Measurements from ENCODE around the gene HSCB.

Gene HSCB

DNA sequence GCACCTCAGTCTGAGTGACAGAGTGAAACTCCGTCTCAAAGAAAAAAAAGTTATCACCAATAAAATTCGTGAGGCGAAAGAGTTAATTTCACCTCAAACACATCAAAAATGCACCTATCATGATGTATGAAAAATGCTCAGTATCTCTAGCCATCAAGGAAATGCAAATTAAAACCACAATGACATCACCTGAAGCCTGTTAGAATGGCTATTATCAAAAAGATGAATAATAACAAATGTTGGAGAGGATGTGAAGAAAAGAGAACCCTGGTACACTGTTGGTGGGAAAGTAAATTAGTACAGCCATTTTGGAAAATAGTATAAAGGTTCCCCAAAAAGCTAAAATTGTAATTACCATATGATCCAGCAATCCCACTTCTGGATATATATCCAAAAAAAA, 23.8 kb upstream of the HSCB start:
- Histone ChIP-seq H3K4me2 (ENCODE audit: low read depth, low read length, poor library complexity, severe bottlenecking) (no peak overlapping the region), H3K4me3 (ENCODE audit: insufficient read depth, low read length, poor library complexity, severe bottlenecking) (no peak overlapping the region), H3K36me3 (ENCODE audit: low read length) (peaks cover 18% of the 10 kb centered on the region; the same call in 1 of the 2 replicates), H3K27me3 (ENCODE audit: low read length) (no peaks in the 10 kb centered on the region), H2AFZ (ENCODE audit: low read depth, low read length, severe bottlenecking) (no peak overlapping the region), H3K9ac (ENCODE audit: low read length) (no peak overlapping the region), H3K9me2 (replicated peaks; ENCODE audit: insufficient read depth, low read length) (no peaks in the 10 kb centered on the region), H3K9me3 (ENCODE audit: insufficient read depth, low read length) (no peaks in the 10 kb centered on the region), H3K79me2 (ENCODE audit: insufficient read depth, low read length) (no peaks in the 10 kb centered on the region), H4K20me1 (ENCODE audit: low read depth, low read length) (no peaks in the 10 kb centered on the region), H3F3A (ENCODE audit: insufficient read depth) (no peaks in the 10 kb centered on the region), H3K27ac (ENCODE audit: low read depth, low read length) (no peak overlapping the region)
- TF ChIP-seq CTCF (IDR thresholded peaks at IDR 0.05; ENCODE audit: insufficient read depth, low read length, poor library complexity, severe bottlenecking): no peak
- no peak for TF ChIP-seq EZH2phosphoT487 (conservative IDR thresholded peaks at IDR 0.05; ENCODE audit: low read length)

DNA sequence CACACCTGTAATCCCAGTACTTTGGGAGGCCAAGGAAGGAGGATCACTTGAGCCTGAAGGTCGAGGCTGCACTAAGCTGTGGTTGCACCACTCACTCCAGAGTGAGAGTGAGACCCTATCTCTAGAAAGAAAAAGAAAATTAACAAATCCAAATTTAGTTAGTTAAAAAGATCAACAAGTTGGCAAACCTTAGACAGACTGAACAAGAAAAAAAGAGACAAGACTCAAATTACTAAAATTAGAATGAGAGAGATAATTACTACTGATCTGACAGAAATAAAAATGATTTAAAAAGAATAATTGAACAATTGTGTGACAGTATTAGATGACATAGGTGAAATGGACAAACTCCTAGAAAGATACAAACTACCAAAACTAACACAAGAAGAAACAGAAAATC, 13.8 kb upstream of the HSCB start:
- Histone ChIP-seq H2AFZ (ENCODE audit: low read depth, low read length, severe bottlenecking) (no peak overlapping the region), H3K27ac (ENCODE audit: low read depth, low read length) (no peak overlapping the region), H3K27me3 (ENCODE audit: low read length) (no peaks in the 10 kb centered on the region), H3K79me2 (ENCODE audit: insufficient read depth, low read length) (peaks cover 16% of the 10 kb centered on the region), H3K4me3 (ENCODE audit: insufficient read depth, low read length, poor library complexity, severe bottlenecking) (no peak overlapping the region), H3K9ac (ENCODE audit: low read length) (no peak overlapping the region), H3K36me3 (ENCODE audit: low read length) (peaks cover 18% of the 10 kb centered on the region; the same call in 1 of the 2 replicates), H3F3A (ENCODE audit: insufficient read depth) (no peaks in the 10 kb centered on the region), H3K9me2 (replicated peaks; ENCODE audit: insufficient read depth, low read length) (no peaks in the 10 kb centered on the region), H4K20me1 (ENCODE audit: low read depth, low read length) (no peaks in the 10 kb centered on the region), H3K9me3 (ENCODE audit: insufficient read depth, low read length) (no peaks in the 10 kb centered on the region), H3K4me2 (ENCODE audit: low read depth, low read length, poor library complexity, severe bottlenecking) (no peak overlapping the region)
- TF ChIP-seq CTCF (IDR thresholded peaks at IDR 0.05; ENCODE audit: insufficient read depth, low read length, poor library complexity, severe bottlenecking) (no peak), EZH2phosphoT487 (conservative IDR thresholded peaks at IDR 0.05; ENCODE audit: low read length) (no peak)

DNA sequence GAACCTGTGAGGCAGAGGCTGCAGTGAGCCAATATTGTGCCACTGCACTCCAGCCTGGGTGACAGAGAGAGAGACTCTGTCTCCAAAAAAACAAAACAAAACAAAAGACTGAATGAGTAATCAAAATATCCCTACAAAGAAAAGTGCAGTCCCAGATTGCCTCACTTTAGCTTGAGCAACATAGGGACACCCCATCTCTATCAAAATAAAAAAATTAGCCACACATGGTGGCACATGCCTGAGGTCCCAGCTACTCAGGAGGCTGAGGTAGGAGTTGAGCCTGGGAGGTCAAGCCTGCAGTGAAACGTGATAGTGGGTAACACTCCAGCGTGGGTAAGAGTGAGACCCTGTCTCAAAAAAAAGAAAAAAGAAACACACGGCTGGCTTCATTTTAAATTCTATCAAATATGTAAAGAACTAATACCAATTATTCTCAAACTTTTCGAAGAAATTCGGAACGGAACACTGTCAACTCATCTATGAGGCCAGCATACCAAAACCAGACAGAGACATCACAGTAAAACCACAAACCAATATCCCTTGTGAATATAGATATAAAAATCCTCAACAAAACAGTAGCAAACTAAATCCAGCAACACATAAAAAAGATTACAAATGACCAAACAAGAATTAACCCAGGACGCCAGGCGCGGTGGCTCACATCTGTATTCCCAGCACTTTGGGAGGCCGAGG, 13.1 kb upstream of the HSCB start:
- Histone ChIP-seq H3K9ac (ENCODE audit: low read length) (no peak overlapping the region), H3K27me3 (ENCODE audit: low read length) (no peaks in the 10 kb centered on the region), H3K27ac (ENCODE audit: low read depth, low read length) (no peak overlapping the region), H3K9me3 (ENCODE audit: insufficient read depth, low read length) (no peaks in the 10 kb centered on the region), H2AFZ (ENCODE audit: low read depth, low read length, severe bottlenecking) (no peak overlapping the region), H3K9me2 (replicated peaks; ENCODE audit: insufficient read depth, low read length) (no peaks in the 10 kb centered on the region), H3K79me2 (ENCODE audit: insufficient read depth, low read length) (peaks cover 16% of the 10 kb centered on the region), H3F3A (ENCODE audit: insufficient read depth) (no peaks in the 10 kb centered on the region), H3K4me3 (ENCODE audit: insufficient read depth, low read length, poor library complexity, severe bottlenecking) (no peak overlapping the region), H3K36me3 (ENCODE audit: low read length) (peaks cover 15% of the 10 kb centered on the region; the same call in 1 of the 2 replicates), H4K20me1 (ENCODE audit: low read depth, low read length) (no peaks in the 10 kb centered on the region), H3K4me2 (ENCODE audit: low read depth, low read length, poor library complexity, severe bottlenecking) (no peak overlapping the region)
- TF ChIP-seq EZH2phosphoT487 (conservative IDR thresholded peaks at IDR 0.05; ENCODE audit: low read length) (no peak), CTCF (IDR thresholded peaks at IDR 0.05; ENCODE audit: insufficient read depth, low read length, poor library complexity, severe bottlenecking) (no peak)
